ENCODE data around the gene SCAMP5. TPM values are rescaled to one million over a fixed set of nuclear protein-coding genes. Genes with fewer than 3 reads are reported as not detected.

SCAMP5 gene
- total and polyA plus RNA-seq, 2 of the 4 experiments (the other 2 are of a cell fraction) = 0.36 to 1.6 TPM

DNA sequence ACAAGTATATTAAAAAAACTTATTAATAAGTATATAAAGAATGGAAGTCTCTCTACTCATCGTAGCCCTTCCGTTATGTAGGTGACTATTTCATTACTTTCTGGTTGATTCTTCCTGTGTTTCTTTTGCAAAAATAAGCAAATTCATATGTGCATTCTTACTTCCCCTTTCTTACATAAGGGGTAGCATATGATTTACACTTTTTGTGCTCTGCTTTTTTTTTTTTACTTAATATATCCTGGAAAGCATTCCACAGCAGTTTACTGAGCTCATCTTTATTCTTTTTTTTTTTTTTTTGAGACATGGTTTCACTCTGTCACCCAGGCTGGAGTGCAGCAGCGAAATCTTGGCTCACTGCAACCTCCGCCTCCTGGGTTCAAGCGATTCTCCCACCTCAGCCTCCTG is 12.9 kb downstream of the SCAMP5 start:
- Histone ChIP-seq H3K4me1 (ENCODE audit: control insufficient read depth, insufficient read depth, low read length) (no peaks in the 10 kb centered on the region), H2BK20ac (ENCODE audit: low read depth, low read length) (no peak overlapping the region), H4K8ac (ENCODE audit: low read depth in 2 of 2, low read length in 2 of 2) (no peak overlapping the region), H3K9me1 (ENCODE audit: insufficient read depth, low read length) (no peaks in the 10 kb centered on the region), H3K79me1 (ENCODE audit: low read depth in 1 of 2, low read length in 2 of 2) (no peaks in the 10 kb centered on the region), H3K9ac (ENCODE audit: low read depth, low read length) (no peak overlapping the region), H4K20me1 (ENCODE audit: insufficient read depth, low read length) (no peaks in the 10 kb centered on the region), H3K56ac (ENCODE audit: extremely low read depth, insufficient read depth, low read length) (no peak overlapping the region), H3K23ac (ENCODE audit: low read depth, low read length) (no peak overlapping the region), H3K27ac (ENCODE audit: insufficient read depth, low read length) (no peak overlapping the region), H3K4ac (ENCODE audit: low read depth, low read length) (no peak overlapping the region), H2AK5ac (ENCODE audit: low read depth, low read length) (no peak overlapping the region), H3K14ac (replicated peaks; ENCODE audit: low read depth, low read length) (no peak overlapping the region), H4K91ac (ENCODE audit: insufficient read depth, low read depth, low read length) (no peak overlapping the region), H2AFZ (replicated peaks; ENCODE audit: low read length, poor library complexity) (no peak overlapping the region), H3K4me2 (ENCODE audit: low read depth, low read length) (no peak overlapping the region), H2BK15ac (ENCODE audit: low read depth, low read length) (no peak overlapping the region), H2BK5ac (ENCODE audit: low read depth, low read length, poor library complexity, severe bottlenecking) (no peak overlapping the region), H3K4me3 (ENCODE audit: insufficient read depth, low read depth, low read length) (no peak overlapping the region), H3K9me3 (ENCODE audit: control insufficient read depth, insufficient read depth, low read length) (no peaks in the 10 kb centered on the region), H3K27me3 (ENCODE audit: control insufficient read depth, insufficient read depth, low read length) (peaks cover 22% of the 10 kb centered on the region), H3K18ac (ENCODE audit: low read depth, low read length) (no peak overlapping the region), H3K36me3 (ENCODE audit: control insufficient read depth, insufficient read depth, low read length) (no peaks in the 10 kb centered on the region), H2BK120ac (ENCODE audit: low read depth, low read length) (no peak overlapping the region), H4K5ac (ENCODE audit: low read depth, low read length) (no peak overlapping the region), H2AK9ac (replicated peaks; ENCODE audit: low read depth, low read length, poor library complexity) (no peak overlapping the region)
- CTCF ChIA-PET = interaction anchor here (0.6 kb wide), 1 partner anchor 174 kb away, joined by 3 read pairs; no protein-coding TSS in a partner anchor
- no CpG with 5 or more reads among the region's 5 CpGs for WGBS, 2 experiments (ENCODE audit: extremely low coverage in 2 of 2, insufficient read length in 1 of 2)
- in situ Hi-C loops (cut with MboI; ENCODE audit: low sequenced_read_pairs) (no loop called here), dilution Hi-C loops (cut with HindIII; ENCODE audit: low sequenced_read_pairs, unreplicated experiment) (no loop called here), intact Hi-C loops (cut with micrococcal nuclease) (no loop called here)
- TF ChIP-seq MAFK (IDR thresholded peaks at IDR 0.05; ENCODE audit: low read depth, low read length) (no peak), MAZ (IDR thresholded peaks at IDR 0.05; ENCODE audit: borderline replicate concordance, low read depth, low read length) (no peak), MXI1 (IDR thresholded peaks at IDR 0.05; ENCODE audit: borderline replicate concordance, low read depth, low read length) (no peak), RFX5 (IDR thresholded peaks at IDR 0.05; ENCODE audit: low read depth, low read length) (no peak), POLR2A (IDR thresholded peaks at IDR 0.05; ENCODE audit: low read depth, low read length) (no peak), FOS (IDR thresholded peaks at IDR 0.05; ENCODE audit: low read depth, low read length) (no peak), CHD1 (IDR thresholded peaks at IDR 0.05; ENCODE audit: low read depth, low read length) (no peak), CEBPB (IDR thresholded peaks at IDR 0.05; ENCODE audit: low read depth, low read length) (no peak), BHLHE40 (IDR thresholded peaks at IDR 0.05; ENCODE audit: low read depth, low read length) (no peak), SMC3 (IDR thresholded peaks at IDR 0.05; ENCODE audit: low read depth, low read length) (no peak), RCOR1 (IDR thresholded peaks at IDR 0.05; ENCODE audit: insufficient replicate concordance, low read length) (no peak)
- TF ChIP-seq, protein P1, sequence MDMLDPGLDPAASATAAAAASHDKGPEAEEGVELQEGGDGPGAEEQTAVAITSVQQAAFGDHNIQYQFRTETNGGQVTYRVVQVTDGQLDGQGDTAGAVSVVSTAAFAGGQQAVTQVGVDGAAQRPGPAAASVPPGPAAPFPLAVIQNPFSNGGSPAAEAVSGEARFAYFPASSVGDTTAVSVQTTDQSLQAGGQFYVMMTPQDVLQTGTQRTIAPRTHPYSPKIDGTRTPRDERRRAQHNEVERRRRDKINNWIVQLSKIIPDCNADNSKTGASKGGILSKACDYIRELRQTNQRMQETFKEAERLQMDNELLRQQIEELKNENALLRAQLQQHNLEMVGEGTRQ (IDR thresholded peaks at IDR 0.05; ENCODE audit: low read depth, low read length) = no peak
- TF ChIP-seq, protein P2, sequence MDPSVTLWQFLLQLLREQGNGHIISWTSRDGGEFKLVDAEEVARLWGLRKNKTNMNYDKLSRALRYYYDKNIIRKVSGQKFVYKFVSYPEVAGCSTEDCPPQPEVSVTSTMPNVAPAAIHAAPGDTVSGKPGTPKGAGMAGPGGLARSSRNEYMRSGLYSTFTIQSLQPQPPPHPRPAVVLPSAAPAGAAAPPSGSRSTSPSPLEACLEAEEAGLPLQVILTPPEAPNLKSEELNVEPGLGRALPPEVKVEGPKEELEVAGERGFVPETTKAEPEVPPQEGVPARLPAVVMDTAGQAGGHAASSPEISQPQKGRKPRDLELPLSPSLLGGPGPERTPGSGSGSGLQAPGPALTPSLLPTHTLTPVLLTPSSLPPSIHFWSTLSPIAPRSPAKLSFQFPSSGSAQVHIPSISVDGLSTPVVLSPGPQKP (IDR thresholded peaks at IDR 0.05; ENCODE audit: borderline replicate concordance, low read depth, low read length) = no peak
- POLR2A ChIA-PET (ENCODE audit: unreplicated experiment) = no interaction called here
- no TSS peak for BruUV-seq (replicated peaks)
- ATAC-seq (ENCODE audit: low read depth) = no peak
- no peak for DNase-seq
